ENCODE measurements around the gene GRK1.

The GRK1 gene

GRCh38 chr13:113633485-113633873 lies 33.5 kb upstream of the GRK1 start:
- no peak overlapping the region for H3K4me3 ChIP-seq (ENCODE audit: low read depth, low read length)
- TF ChIP-seq CTCF (IDR thresholded peaks at IDR 0.05; ENCODE audit: borderline replicate concordance, insufficient read depth, low read depth, low read length): no peak

GRCh38 chr13:113634279-113635047 lies 32.6 kb upstream of the GRK1 start:
- no peak for TF ChIP-seq CTCF (IDR thresholded peaks at IDR 0.05; ENCODE audit: borderline replicate concordance, insufficient read depth, low read depth, low read length)
- no peak overlapping the region for H3K4me3 ChIP-seq (ENCODE audit: low read depth, low read length)

GRCh38 chr13:113635048-113635420 lies 32.0 kb upstream of the GRK1 start:
- no peak for TF ChIP-seq CTCF (IDR thresholded peaks at IDR 0.05; ENCODE audit: borderline replicate concordance, insufficient read depth, low read depth, low read length)
- H3K4me3 ChIP-seq (ENCODE audit: low read depth, low read length): no peak overlapping the region

GRCh38 chr13:113635709-113636108 lies 31.3 kb upstream of the GRK1 start:
- no peak overlapping the region for H3K4me3 ChIP-seq (ENCODE audit: low read depth, low read length)
- no peak for TF ChIP-seq CTCF (IDR thresholded peaks at IDR 0.05; ENCODE audit: borderline replicate concordance, insufficient read depth, low read depth, low read length)

GRCh38 chr13:113636266-113636963 lies 30.6 kb upstream of the GRK1 start:
- TF ChIP-seq CTCF (IDR thresholded peaks at IDR 0.05; ENCODE audit: borderline replicate concordance, insufficient read depth, low read depth, low read length): no peak
- no peak overlapping the region for H3K4me3 ChIP-seq (ENCODE audit: low read depth, low read length)

- no peak for TF ChIP-seq CTCF (IDR thresholded peaks at IDR 0.05; ENCODE audit: borderline replicate concordance, insufficient read depth, low read depth, low read length)
- H3K4me3 ChIP-seq (ENCODE audit: low read depth, low read length): no peak overlapping the region
Observed at GRCh38 chr13:113637262-113638160, 29.5 kb upstream of the GRK1 start.

Data from GM12875 (cell line).